K562 treated with DMSO at 1 percent for 24 hours (cell line): ENCODE data around the gene MBD6. TPM values are rescaled to one million over a fixed set of nuclear protein-coding genes. Genes with fewer than 3 reads are reported as not detected.

Source experiments
- total RNA-seq: library from RNA; unstranded; fragments of 300-600 nt; gene quantifications from 2 replicates; pipeline ENCODE4 v1.2.3, GENCODE V29; 2022; ENCODE audit warnings: low read depth; ENCODE audit not compliant: insufficient read depth

The MBD6 gene, protein sequence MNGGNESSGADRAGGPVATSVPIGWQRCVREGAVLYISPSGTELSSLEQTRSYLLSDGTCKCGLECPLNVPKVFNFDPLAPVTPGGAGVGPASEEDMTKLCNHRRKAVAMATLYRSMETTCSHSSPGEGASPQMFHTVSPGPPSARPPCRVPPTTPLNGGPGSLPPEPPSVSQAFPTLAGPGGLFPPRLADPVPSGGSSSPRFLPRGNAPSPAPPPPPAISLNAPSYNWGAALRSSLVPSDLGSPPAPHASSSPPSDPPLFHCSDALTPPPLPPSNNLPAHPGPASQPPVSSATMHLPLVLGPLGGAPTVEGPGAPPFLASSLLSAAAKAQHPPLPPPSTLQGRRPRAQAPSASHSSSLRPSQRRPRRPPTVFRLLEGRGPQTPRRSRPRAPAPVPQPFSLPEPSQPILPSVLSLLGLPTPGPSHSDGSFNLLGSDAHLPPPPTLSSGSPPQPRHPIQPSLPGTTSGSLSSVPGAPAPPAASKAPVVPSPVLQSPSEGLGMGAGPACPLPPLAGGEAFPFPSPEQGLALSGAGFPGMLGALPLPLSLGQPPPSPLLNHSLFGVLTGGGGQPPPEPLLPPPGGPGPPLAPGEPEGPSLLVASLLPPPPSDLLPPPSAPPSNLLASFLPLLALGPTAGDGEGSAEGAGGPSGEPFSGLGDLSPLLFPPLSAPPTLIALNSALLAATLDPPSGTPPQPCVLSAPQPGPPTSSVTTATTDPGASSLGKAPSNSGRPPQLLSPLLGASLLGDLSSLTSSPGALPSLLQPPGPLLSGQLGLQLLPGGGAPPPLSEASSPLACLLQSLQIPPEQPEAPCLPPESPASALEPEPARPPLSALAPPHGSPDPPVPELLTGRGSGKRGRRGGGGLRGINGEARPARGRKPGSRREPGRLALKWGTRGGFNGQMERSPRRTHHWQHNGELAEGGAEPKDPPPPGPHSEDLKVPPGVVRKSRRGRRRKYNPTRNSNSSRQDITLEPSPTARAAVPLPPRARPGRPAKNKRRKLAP
- 26.8 and 32.7 TPM in 2 replicates for total RNA-seq

DNA sequence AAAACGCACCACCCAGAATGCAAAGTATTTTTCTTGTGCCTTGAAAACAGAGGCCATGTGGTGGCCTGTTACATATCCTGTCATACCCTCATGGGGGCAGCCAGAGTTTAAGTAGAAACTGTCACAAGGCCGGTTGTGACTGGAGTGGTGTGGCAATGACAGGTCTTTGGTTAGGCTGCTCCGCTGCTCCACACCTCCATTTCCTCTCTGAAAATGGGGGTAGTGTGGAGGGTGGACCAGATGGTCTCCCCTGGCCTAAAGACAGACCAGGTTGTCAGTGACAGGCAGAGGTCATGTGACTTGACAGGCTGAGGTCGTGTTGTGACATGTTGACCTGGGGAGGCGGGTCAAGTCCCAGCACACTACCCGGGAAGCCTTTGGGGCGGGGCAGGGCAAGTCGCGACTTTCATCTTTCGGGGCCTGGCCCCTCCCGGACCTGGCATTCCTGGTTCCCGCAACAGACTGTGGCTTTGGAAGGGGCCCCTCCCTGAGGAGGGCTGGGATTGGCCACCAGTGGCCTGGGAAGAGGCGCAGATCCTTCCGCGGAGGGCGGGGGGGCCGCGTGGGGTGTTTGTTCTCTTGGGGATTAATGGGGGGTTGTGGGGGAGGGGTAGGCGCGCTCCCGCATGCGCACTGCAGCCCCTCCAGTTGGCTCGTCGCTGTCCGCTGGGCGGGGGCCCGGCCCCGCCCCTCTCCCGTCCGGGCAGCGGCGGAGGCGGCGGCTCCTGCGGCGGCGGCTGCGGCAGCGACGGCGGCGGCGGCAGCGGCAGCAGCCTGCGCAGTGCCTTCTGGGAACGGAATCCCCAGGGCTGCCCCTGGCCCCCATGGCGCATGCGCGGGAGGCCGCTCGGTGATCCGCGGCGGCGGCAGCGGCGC lies at the start of gene MBD6:
MBD6 (plus strand) TSS at position 814 of the 876 bp plus-strand sequence. CDS start 1,480 bp downstream, outside the sequence.

GRCh38 chr12:57479376-57480115 lies 43.1 kb upstream of the MBD6 start, which contains the start of gene ARHGAP9:
Gene ARHGAP9, minus strand, starts transcription at chr12:57479866. Its CDS starts 460 bp downstream, at chr12:57479406.

DNA sequence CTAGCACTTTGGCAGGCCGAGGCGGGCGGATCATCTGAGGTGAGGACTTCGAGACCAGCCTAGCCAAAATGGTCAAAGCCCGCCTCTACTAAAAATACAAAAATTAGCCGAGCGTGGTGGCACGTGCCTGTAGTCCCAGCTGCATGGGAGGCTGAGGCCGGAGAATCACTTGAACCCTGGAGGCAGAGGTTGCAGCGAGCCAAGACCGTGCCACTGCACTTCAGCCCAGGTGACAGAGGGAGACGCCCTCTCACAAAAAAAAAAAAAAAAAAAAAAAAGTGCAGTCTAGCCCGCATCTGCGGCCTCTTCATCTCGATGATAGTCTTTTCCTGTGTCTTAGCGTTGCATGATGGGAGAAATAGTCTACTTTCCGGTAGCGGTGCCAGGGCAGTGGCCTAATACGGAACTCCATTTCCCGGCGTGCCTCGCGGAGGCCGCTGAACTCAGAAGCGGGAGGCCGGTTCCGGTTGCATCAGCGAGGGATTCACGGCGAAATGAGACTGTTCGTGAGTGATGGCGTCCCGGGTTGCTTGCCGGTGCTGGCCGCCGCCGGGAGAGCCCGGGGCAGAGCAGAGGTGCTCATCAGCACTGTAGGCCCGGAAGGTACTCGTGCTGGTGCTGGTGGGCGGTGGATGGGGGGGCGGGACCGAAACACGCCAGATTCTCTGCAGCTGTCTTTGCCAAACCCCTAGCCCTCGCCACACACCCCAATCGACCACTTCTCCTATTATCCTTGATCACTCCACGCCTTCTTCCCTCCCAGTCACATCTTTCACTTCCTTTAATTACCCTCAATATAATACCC lies 34.8 kb upstream of the MBD6 start, which contains the start of gene MARS1:
MARS1 (plus strand) TSS at position 472 of the 805 bp plus-strand sequence; CDS start at position 495, 23 bp downstream.

GRCh38 chr12:57520053-57520818 lies 2.4 kb upstream of the MBD6 start, which contains the start of gene DDIT3:
Gene DDIT3, minus strand, starts transcription at chr12:57520514. Its CDS starts 3,108 bp downstream, at chr12:57517406.

DNA sequence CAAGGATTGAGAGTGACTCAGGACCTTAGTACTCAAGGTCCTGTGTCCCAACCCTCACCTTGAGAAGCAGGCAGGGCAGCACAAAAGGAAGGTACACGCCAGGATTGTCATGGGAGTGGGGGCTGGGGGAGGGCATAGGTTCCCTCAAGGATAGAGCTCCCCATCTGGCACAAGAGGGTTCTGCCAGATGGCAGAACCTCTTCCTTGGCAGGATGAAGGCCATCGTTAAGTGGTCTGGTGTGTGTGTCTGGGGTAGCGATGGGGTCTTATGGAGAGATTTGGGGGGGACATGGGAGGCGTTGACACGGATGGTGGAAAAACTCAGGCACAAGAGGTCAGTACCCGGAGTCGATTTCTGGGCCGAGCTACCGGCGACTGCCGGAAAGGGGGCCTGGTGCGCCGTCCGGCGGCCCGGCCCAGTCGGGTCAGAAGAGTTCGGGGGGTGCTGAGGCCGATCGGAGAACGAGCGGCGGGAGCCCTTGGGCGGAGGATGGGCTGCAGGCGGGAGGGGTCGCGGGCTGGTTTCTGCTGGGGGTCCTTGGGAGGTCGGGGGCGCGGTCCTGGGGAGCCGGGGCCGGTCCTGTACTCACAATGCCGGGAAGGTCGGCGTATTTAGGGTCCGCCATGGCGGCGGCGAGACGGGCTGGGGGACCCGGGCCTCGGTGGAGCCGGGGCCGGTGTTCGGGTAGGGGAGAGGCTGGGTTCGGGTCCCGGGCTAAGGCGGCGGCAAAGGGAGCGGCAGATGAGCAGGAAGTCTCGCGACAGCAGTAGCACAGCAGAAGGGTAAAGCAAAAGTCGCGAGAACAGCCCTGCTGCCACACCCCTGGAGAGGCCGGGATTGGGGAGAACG lies 24.0 kb downstream of the MBD6 start, which contains the start of gene DCTN2:
DCTN2 (minus strand) TSS at position 755 of the 850 bp plus-strand sequence; CDS start at position 626, 129 bp downstream.

DNA sequence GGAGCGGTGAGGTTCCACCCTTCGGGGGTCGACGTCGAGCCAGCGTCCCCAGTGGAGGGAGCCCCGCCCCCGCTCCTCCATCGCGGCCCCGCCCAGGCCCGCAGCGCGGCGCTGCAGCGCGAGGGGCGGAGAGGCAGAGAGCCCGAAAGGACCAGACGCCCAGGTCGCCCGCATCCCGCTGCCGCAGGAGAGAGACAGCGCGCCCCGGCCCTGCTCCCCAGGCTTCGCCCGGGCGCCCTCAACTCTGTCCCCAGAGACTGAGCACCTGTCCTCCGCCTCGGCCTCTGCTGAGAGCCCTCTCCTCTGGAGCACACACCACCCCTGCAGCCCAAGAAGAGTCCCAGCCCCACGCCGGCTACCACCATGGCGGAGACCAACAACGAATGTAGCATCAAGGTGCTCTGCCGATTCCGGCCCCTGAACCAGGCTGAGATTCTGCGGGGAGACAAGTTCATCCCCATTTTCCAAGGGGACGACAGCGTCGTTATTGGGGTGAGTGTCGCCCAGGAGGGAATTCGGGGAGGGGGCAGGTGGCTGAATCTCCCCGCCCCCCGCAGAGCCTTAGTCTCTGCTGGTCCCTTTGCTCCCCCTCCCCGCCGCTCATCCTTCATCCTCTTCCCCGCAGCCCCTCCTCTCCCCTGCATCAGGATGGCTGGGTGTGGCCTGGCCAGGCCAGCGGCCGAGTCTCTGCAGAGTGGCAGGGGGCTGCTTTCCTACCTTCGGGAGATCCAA lies 27.5 kb downstream of the MBD6 start, which contains the start of gene KIF5A:
KIF5A (plus strand) TSS at position 136 of the 732 bp plus-strand sequence; CDS start at position 364, 228 bp downstream.

Other genes with a start within 250 kb of the MBD6 start
- gene R3HDM2, start 91.8 kb upstream of the MBD6 start, total RNA-seq, result 23.0 and 24.6 TPM in 2 replicates
- gene INHBC, start 88.0 kb upstream of the MBD6 start, total RNA-seq, result 0.27 and 0.32 TPM in 2 replicates
- 63.1 and 79.5 TPM in 2 replicates for gene INHBE, start 67.5 kb upstream of the MBD6 start, total RNA-seq
- gene GLI1, start 63.0 kb upstream of the MBD6 start, total RNA-seq, result 0.80 and 2.3 TPM in 2 replicates
- gene ARHGAP9, start 43.0 kb upstream of the MBD6 start, total RNA-seq, result 7.9 and 8.7 TPM in 2 replicates
- 479 TPM in 2 replicates for gene MARS1, start 34.8 kb upstream of the MBD6 start, total RNA-seq
- gene DDIT3, start 2.3 kb upstream of the MBD6 start, total RNA-seq, result 196 and 208 TPM in 2 replicates
- 184 and 186 TPM in 2 replicates for gene DCTN2, start 24.4 kb downstream of the MBD6 start, total RNA-seq
- 11.0 and 12.9 TPM in 2 replicates for gene KIF5A, start 27.2 kb downstream of the MBD6 start, total RNA-seq
- gene PIP4K2C, start 68.4 kb downstream of the MBD6 start, total RNA-seq, result 34.6 and 38.6 TPM in 2 replicates
- not detected in 2 replicates for gene DTX3, start 82.0 kb downstream of the MBD6 start, total RNA-seq
- 16.4 and 17.6 TPM in 2 replicates for gene ARHGEF25, start 88.6 kb downstream of the MBD6 start, total RNA-seq
- gene B4GALNT1, start 110.4 kb downstream of the MBD6 start, total RNA-seq, result 67.2 and 69.6 TPM in 2 replicates
- 291 and 302 TPM in 2 replicates for gene OS9, start 171.3 kb downstream of the MBD6 start, total RNA-seq
- 0.38 and 0.45 TPM in 2 replicates for gene AGAP2, start 215.9 kb downstream of the MBD6 start, total RNA-seq
- 17.6 and 19.4 TPM in 2 replicates for gene TSPAN31, start 222.2 kb downstream of the MBD6 start, total RNA-seq
- 148 and 150 TPM in 2 replicates for gene CDK4, start 229.5 kb downstream of the MBD6 start, total RNA-seq
- gene MARCHF9, start 232.3 kb downstream of the MBD6 start, total RNA-seq, result 12.7 and 13.9 TPM in 2 replicates
- 1.5 and 1.9 TPM in 2 replicates for gene CYP27B1, start 244.3 kb downstream of the MBD6 start, total RNA-seq
- gene METTL1, start 249.3 kb downstream of the MBD6 start, total RNA-seq, result 3.0 and 5.5 TPM in 2 replicates
- gene EEF1AKMT3, start 249.8 kb downstream of the MBD6 start, total RNA-seq, result 5.8 and 6.3 TPM in 2 replicates